Lung (tissue), 12 donors: ENCODE results near the gene NLRP1. TPM values are rescaled to one million over a fixed set of nuclear protein-coding genes. Genes with fewer than 3 reads are reported as not detected.
A peak's percentile ranks its signal among the peaks of the same experiment; 100 is the strongest.

Experiments
- ATAC-seq: fragments of 200-7000 bp; cut with Tn5 transposase; one replicate; pipeline ENCODE4 v1.9.1; 2020; ENCODE audit warnings: moderate number of reproducible peaks; ENCODE audit not compliant: insufficient read depth, low FRiP score
- DNase-seq, 3 donors: peaks; one replicate each; pipeline ENCODE4 v3.0.0-alpha.2; 2013 to 2017
- H3K27ac ChIP-seq, 2 donors: one replicate each; pipeline ENCODE4 v1.5.1; 2013; ENCODE audit warnings: mild to moderate bottlenecking in 2 of 2, moderate library complexity in 2 of 2, control low read depth in 1 of 2, inconsistent platforms in 1 of 2, low read depth in 1 of 2, low read length in 1 of 2
- H3K27me3 ChIP-seq, 3 donors: one replicate each; pipeline ENCODE4 v1.5.1; 2013; ENCODE audit warnings: low read length in 2 of 3; ENCODE audit not compliant: control insufficient read depth in 3 of 3, insufficient read depth in 3 of 3
- H3K36me3 ChIP-seq, 4 donors: one replicate each; pipeline ENCODE4 v1.5.1; 2013; ENCODE audit warnings: low read length in 4 of 4, mild to moderate bottlenecking in 1 of 4, moderate library complexity in 1 of 4; ENCODE audit not compliant: control insufficient read depth in 4 of 4, insufficient read depth in 4 of 4
- H3K4me1 ChIP-seq, 5 donors: one replicate each; pipeline ENCODE4 v1.5.1; 2013; ENCODE audit warnings: low read length in 5 of 5, mild to moderate bottlenecking in 2 of 5, moderate library complexity in 1 of 5; ENCODE audit not compliant: control insufficient read depth in 5 of 5, insufficient read depth in 5 of 5
- H3K4me3 ChIP-seq: one replicate; pipeline ENCODE4 v1.5.1; 2013; ENCODE audit warnings: mild to moderate bottlenecking, control low read depth, moderate library complexity
- H3K9ac ChIP-seq, 2 donors: one replicate each; pipeline ENCODE4 v1.5.1; 2013; ENCODE audit warnings: low read length in 2 of 2, control low read depth in 1 of 2; ENCODE audit not compliant: insufficient read depth in 1 of 2
- H3K9me3 ChIP-seq, 4 donors: one replicate each; pipeline ENCODE4 v1.5.1; 2013; ENCODE audit warnings: low read length in 3 of 4, mild to moderate bottlenecking in 1 of 4, moderate library complexity in 1 of 4; ENCODE audit not compliant: control insufficient read depth in 4 of 4, insufficient read depth in 3 of 4
- CTCF ChIP-seq: IDR thresholded peaks from 2 replicates; pipeline ENCODE4 v1.5.1; 2012; ENCODE audit warnings: mild to moderate bottlenecking; ENCODE audit errors: control extremely low read depth, extremely low read depth
- WGBS, 2 donors: extraction: QIAGEN DNeasy Blood & Tissue Kit; methylation state at CpG; one replicate each; pipeline ENCODE4 v1.1.7; 2013; 5-methylcytosine and 5-hydroxymethylcytosine counted together
- polyA plus RNA-seq, 2 donors: library from polyadenylated mRNA; stranded (reverse); fragments of 200-250 nt; gene quantifications; one replicate each; pipeline ENCODE4 v1.2.1, GENCODE V29; 2013
- total RNA-seq, 2 donors: library from RNA; depleted of rRNA in 1 of 2; stranded (reverse); fragments of >200 nt in 1 of 2; gene quantifications; one replicate each; pipeline ENCODE4 v1.2.1, GENCODE V29; 2014 to 2021
- donor health status: control.
- donor health status: control.
- donor health status: Bipolar disorder and iron deficiency.
- donor health status: healthy.
- donor health status: DM: yes; HTN: yes; CAD: no.

The NLRP1 gene
- total and polyA plus RNA-seq, 4 donors = 14.5 to 33.1 (median 25.2) TPM

- no peak overlapping the region for H3K27ac ChIP-seq
- no peak for TF ChIP-seq CTCF
- DNase-seq (no peak), ATAC-seq (peak; percentile 41)
- H3K27me3 ChIP-seq = peaks cover 0 to 6% (median 0%) of the 10 kb centered on the region in 3 donors
- H3K36me3 ChIP-seq = no peaks in the 10 kb centered on the region
- H3K4me1 ChIP-seq = no peaks in the 10 kb centered on the region
- peaks cover 0 to 8% (median 0%) of the 10 kb centered on the region in 4 donors for H3K9me3 ChIP-seq
- WGBS, 2 donors = 11 to 34% methylated on average over 6 of the region's 6 CpGs
- no peak overlapping the region for H3K9ac ChIP-seq
- no peak overlapping the region for H3K4me3 ChIP-seq
Observed at GRCh38 chr17:5610956-5611355, 26.6 kb upstream of the NLRP1 start.

GRCh38 chr17:5608399-5609112 is 24.2 kb upstream of the NLRP1 start:
- no peak for TF ChIP-seq CTCF
- H3K9me3 ChIP-seq = peaks cover 0 to 14% (median 0%) of the 10 kb centered on the region in 4 donors
- no peak overlapping the region for H3K9ac ChIP-seq
- no peaks in the 10 kb centered on the region for H3K4me1 ChIP-seq
- 68 to 77% methylated on average over 12 of the region's 12 CpGs for WGBS, 2 donors
- H3K27me3 ChIP-seq = peaks cover 0 to 4% (median 0%) of the 10 kb centered on the region in 3 donors
- no peaks in the 10 kb centered on the region for H3K36me3 ChIP-seq
- no peak overlapping the region for H3K27ac ChIP-seq
- no peak overlapping the region for H3K4me3 ChIP-seq
- no peak for DNase-seq
- no peak for ATAC-seq

GRCh38 chr17:5607946-5608345 is 23.6 kb upstream of the NLRP1 start:
- Histone ChIP-seq H3K4me3 (no peak overlapping the region), H3K9ac (no peak overlapping the region), H3K4me1 (no peaks in the 10 kb centered on the region), H3K27ac (no peak overlapping the region), H3K27me3 (peaks cover 0 to 2% (median 0%) of the 10 kb centered on the region in 3 donors), H3K36me3 (no peaks in the 10 kb centered on the region), H3K9me3 (peaks cover 0 to 14% (median 0%) of the 10 kb centered on the region in 4 donors)
- no peak for TF ChIP-seq CTCF
- 73 to 92% methylated on average over 3 of the region's 3 CpGs for WGBS, 2 donors
- no peak for DNase-seq
- no peak for ATAC-seq
